Measurements from ENCODE around the gene ANKS6.

Gene ANKS6

DNA sequence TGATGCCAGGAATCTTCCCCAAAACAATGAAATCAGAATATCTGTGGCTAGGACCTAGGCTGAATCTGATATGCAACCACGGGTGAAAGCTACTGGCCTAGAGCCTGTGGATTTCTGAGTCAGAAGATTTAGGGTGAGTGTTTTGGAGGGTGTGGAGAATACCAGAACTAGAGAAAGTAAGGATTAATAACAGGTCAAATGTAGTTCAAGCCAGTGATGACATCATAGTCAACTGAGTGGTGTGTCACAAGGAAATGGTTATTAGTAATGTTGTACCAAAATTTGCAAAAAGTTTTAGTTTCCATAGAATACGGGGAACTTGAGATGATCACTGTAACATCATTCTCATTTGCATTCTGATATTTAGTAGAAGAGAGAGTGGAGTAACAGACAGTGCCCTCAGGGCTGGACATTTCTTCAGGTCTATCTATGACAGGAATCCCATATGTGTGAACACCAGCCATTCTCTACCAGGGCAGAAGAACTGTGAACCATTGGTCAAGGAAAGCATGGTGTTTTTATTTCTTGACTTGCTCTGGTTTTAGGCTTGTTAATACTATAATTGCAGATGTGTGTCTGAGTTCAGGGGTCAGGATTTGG, 14.8 kb upstream of the ANKS6 start:
- DNase-seq = no peak

DNA sequence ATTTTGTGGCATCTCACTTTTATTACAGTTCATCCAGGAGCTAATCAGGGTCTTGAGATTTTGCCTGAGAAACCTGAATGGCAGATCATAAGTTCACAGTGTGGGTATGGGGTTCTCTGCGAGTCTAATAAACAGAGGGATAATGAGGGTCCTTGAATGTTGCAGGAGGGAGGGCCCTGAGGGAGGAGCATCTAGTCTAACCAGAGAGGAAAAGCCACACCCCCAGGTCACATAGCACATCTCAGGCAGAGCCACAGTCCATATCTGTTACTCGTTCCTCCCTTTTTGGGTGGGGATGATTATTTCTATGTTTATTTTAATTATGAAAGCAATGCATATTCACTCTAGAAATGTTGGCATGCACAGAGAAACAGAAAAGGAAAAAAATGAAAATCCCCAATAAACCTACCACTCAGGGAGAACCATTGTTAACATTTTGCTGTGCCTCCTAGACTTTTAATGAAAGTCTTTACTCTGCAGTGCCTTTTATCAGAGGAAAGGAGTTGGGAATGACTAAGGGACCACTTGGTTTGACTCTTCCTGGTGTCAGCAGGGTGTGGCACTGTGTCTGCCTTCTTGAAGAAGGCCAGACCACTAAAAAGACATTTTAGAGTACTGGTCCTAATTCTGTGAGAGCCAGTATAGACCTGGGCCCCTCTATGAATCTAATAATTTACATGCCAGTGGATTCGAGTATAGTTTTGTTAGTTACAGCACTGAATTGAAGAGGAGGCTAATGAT, 13.9 kb upstream of the ANKS6 start:
- DNase-seq = no peak

DNA sequence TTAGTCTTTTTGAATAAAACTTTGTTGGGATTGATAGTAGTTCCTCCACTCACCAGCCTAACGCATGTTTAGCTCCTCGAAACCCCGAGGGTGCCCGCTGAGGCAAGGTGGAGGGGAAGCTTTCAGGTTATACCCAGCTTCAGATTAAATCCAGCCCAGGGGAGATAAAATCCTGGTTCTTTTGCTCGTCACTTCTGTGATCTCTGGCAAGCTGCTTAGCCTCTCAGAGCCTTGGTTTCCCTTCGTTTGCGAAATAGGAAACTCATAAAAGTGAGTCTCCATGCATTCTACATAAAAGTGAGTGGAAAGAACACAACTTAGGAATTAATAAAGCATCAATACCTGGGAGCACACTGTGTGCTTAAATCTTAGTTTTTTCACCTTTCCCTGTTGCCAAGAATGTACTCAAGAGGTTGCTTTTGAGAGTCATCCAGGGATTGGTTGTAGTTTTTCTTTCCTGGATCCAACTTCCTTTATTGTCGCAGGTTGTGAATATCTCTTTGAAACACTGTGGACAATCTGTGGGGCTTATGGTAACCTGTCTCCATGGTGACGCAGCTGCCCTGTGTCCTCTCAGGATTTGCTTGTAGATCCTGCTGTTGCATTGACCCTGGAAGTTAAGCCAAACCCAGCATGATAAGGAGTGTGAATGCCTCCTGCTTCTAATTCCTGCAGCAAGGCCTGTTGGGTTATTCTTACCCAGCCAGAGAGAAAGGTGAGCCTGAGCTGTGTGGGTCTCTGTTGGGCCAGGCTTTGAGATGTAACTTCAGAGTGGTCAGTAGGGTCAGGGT, 13.2 kb upstream of the ANKS6 start:
- DNase-seq = no peak

DNA sequence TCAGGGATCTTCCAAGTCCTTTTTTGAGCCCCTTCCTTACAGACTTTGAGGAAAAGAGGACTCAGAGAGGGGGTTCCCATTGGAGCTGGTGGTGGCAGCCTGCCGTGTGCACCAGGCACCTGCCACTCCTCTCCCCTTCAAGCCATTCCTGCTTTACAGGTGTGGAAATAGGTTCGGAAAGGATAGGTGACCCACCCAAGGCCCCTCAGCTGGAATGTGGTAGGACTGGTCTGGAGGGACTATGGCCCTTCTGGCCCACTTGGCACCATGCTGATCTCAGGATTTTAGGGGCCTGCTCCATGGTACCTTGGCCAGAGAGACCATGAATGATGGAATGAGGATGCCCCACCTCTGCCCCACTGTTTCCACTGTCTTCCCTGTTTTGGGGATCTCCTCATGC, 12.5 kb upstream of the ANKS6 start:
- DNase-seq = no peak

DNA sequence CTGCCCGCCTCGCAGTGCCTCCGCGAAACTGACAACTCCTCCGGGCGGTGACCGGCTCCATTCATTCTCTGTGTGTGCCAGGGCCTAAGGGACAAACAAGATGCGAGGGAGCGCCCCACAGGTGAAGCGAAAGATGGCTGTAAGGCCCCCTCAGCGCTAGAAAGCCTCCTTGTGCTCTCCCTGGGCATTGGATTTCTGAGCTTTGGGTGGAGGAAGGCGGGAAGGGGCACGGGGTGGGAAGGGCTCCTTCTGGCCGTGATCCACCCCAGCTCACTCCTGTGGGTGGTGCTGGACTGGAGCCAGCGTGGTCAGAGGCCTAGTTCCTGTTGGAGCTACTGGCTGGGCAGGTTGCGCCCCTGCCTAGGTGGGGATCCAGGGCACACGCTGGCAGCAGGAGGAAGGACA, 12.1 kb upstream of the ANKS6 start:
- no peak for DNase-seq

DNA sequence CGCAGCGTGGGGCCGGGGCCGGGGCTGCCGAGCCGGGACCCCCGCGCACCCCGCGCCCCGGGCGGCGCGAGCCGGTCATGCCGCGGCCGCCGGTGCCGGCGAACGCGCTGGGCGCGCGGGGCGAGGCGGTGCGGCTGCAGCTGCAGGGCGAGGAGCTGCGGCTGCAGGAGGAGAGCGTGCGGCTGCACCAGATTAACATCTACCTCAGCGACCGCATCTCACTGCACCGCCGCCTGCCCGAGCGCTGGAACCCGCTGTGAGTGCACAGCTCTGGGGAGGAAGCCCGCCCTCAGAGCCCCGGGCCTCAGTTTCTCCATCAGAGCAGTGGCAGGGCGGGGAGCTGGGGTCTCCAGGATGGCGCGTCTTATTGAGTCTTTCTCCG, 11.4 kb upstream of the ANKS6 start:
- peak; percentile 51 for DNase-seq

DNA sequence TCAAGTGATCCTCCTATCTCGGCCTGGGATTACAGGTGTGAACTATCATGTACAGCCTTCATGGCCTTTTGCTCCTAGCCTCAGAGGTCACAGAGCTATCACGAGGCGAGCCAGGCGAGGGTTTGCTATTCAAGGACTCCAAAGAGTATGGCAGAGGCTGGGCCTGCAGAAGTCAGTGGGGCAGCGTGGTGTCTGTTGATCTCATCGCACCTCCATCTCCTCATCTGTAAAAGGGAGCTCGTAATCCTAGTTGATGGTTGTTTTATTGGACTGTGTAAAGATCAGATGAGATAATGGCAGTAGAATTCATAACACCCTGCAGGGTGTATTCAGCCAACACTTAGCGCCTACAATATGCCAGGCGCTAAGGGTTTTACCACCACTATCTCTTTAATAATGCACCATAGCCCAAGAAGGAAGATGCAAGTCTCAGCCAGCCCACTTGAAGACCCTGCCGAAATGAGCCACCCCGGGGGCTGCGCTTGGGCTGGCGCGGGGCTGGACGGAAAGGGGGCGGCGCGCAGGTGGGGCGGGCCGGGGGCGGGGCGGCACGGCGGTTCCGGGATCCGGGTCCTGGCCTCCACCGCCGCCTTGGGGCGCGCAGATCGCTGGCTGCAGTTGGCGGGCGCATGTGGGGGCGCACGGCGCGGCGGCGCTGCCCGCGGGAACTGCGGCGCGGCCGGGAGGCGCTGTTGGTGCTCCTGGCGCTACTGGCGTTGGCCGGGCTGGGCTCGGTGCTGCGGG, 10.9 kb upstream of the ANKS6 start, which contains the start of gene GALNT12:
GALNT12 (plus strand) TSS at position 601 of the 744 bp plus-strand sequence; CDS start at position 630, 29 bp downstream.
- DNase-seq = no peak

DNA sequence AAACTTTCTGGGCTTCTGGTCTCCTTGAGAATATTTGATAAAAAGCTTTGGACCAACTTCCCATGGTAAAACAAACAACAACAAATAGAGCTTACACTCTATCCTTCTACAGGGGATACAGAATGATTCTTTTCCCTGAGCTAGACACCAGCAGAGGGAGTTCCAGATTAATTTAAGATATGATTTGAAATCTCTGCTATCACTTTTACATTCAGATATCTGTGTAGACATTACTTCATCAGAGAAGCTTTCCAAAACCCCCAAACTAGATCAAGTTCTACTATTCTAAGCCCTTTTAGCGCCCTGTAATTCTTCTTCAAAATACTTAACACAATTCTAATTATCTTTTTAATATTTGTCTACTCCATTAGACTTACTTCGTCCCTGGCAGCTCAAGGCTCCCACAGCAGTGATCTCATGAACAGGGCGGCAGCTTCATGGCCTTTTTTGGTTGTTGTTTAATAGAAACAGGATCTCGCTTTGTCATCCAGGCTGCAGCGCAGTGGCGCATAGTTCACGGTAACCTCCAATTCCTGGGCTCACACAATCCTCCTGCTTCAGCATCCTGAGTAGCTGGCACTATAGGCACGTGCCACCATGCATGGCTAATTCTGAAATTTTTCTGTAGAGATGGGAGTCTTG, 10.2 kb upstream of the ANKS6 start:
- no peak for DNase-seq

DNA sequence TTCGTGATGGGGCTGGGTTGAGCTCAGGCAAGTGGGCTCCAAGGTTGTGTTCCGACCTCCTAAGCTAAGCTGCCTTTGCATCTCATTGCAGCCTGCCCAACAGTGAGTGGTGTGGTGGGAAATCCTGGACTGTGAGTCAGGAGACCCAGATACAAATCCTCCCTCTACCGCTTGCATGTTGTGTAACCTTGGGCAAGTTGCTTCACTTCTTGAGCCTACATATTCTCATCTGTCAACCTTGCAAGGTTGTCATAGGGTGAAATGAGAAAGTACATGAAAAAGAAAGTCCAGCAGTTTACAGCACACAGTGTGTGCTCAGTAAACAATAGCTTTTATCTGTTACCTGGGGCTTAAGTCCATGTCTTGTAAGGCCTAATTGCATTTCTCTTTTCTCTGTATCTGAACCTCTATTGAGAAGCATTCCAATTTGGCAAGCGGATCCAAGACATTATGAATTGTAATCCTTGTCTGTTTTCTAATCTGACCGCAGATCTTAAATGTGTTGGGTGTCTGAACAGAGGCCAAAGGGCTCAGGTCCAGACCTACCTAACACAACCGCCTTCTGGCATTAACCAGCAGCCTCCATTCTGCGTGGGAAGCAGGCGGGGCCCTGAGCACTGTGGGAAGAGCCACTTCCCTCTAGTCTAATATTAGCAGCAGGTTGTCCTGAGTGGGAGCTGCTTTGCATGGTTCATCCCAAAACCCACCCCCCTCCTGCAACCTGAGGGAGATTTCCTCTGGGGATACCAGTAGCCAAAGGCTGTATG, 9.3 kb upstream of the ANKS6 start:
- no peak for DNase-seq

DNA sequence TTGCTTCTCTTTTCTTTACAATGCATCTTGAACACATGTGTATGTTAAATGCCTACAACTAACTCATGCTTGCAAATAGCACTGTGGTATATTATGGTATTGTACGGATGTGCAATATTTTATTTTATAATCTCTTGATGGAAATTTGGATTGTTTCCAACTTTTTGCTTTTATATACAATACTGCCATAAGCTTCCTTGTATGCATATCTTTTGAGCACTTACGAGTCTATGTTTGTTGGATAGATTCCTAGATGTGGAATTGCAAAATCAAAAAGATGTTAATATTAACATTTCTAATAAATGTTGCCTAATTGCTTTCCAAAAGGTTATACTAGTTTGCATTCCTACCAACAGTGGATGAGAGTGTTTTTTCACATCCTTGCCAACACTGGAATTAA, 7.7 kb upstream of the ANKS6 start:
- no peak for DNase-seq

DNA sequence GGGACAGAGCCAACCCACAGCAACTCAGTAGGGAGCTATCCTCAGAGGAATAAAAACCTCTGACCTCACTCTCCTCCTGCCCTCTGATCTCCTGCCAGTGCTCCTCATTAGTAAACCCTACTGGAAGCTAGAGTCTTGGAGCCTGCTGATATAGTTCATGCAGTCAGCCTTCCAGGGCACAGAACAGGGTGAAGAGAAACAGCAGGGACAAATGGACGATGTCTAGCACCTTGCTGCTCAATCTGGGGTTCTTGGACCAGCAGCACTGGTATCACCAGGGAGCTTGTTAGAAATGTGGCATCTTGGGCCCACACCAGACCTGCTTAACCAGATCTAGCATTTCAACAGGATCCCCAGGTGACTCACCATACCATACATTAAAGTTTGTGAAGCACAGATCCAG, 5.6 kb upstream of the ANKS6 start:
- DNase-seq = no peak

DNA sequence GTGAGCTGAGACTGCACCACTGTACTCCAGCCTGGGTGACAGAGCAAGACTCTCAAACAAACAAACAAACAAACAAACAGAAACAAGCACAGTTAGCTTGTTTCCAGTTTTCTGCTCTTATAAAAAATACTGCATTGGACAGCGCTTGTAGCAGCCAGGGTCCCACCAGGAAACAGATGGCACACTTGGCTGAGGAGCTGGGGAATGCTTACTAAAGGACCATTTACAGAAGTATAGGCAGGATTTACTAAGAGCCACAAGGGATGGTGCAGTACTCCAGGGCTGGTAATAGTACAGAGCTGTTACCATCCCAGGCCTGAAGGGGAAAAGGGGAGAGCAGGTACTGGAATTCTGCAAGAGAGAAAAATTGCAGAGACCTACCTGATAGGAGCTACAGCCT, 5.2 kb upstream of the ANKS6 start:
- no peak for DNase-seq

DNA sequence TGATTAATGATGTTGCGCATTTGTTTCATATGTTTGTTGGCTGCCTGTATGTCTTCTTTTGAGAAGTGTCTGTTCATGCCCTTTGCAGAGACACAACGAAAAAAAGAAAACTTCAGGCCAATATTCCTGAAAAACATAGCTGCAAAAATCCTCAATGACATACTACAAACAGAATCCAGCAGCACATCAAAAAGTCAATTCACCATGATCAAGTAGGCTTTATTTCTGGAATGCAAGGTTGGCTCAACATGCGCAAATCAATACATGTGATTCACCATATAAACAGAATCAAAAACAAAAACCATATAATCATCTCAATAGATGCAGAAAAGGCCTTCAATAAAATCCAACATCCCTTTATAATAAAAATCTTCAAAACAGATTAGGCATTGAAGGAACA, 1.9 kb upstream of the ANKS6 start:
- no peak for DNase-seq

DNA sequence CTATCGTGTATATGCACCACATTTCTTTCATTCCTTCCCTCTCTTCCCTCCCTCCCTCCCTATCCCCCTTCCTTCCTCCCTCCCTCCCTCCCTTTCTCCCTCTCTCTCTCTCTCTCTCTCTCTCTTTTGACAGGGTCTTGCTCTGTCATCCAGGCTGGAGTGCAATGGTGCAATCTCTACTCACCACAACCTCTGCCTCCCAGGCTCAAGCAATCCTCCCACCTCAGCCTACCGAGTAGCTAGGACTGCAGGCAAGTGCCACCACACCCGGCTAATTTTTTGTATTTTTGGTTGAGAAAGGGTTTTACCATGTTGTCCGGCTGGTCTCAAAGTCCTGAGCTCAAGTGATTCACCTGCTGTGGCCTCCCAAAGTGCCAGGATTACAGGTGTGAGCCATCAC, 1.1 kb upstream of the ANKS6 start:
- DNase-seq = no peak

DNA sequence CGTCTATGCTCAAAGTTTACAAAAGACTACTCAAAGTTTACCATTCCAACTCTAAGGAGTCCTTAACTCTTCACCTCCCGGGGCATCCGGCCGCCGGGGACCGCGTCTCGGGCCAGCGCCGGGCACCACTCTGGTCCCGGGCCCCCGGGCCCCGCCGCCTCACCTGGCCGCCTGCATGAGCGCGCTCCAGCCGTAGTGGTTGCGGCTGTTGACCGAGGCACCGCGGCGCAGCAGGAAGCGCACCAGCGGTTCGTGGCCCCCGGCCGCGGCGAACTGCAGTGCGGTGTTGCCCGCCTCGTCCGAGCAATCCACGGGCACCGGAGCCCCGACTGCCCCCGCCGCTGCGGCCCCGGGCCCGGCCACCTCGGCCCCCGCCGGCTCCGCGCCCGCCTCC, 388 bp downstream of the ANKS6 start:
- peak; percentile 49 for DNase-seq

DNA sequence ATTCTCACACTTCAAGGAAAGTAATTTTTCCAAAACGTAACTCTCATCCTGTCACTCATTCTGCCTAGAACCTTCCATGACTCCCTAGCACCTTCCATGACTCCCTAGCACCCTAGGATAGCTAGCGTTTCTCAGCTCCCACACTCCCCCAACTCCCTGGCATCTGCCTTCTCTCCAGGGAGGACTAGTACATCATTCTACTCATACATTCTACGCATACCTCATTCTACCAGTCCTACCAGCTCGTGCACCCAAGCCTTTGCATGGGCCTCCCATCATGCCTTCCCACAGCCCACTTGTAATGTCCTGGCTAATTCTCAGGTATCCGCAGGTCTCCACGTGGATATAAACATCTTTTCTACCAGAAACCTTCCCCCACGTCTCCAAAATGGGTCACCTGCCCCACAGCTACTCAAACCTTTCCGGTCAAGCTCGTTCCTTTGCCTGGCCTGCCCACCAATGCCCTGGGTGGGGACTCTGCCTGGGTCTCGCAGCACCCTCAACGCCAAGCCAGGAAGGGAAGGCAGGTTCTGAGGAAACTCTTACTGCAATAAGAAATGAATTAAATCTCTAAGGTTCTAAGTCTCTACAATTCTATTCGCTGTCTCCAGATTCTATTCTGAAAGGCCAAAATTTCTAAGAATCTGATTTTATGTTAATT, 930 bp downstream of the ANKS6 start:
- no peak for DNase-seq

DNA sequence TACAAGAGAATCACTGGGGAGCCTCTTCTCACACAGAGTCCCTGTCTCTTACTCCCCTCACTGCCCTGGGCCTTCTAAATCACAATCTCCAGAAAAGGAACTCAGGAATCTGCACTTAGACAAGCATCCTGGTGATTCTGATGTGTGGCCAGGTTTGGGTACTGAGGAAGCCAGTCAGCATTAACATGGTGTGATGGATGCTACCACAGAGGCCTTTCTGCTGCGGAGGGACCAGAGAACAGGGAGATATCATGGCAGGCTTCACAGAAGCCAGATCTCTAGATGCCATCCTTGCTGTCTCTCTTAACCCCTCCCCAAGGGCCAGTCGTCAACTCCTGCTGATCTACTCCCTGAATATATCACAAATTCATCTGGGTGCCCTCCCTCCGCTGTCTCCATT, 1.6 kb downstream of the ANKS6 start:
- DNase-seq = no peak

DNA sequence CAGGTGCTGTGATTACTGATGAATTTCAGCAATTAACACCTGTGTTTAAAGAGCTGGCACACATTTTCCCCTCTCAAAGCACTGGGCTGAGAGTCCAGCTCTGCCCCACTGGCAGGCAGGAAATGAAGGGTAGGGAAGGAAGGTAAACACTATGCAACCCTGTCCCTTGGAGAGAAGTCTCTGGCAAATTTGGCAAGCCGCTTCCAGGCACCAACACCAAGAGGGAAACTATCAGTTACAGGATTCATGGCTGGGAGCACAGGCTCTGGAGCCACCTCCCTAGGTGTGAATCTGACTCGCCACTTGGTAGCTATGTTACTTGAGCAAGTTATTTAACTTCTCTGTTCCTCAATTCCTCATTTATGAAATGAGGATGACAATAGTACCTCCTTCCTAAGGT, 3.3 kb downstream of the ANKS6 start:
- DNase-seq = no peak

DNA sequence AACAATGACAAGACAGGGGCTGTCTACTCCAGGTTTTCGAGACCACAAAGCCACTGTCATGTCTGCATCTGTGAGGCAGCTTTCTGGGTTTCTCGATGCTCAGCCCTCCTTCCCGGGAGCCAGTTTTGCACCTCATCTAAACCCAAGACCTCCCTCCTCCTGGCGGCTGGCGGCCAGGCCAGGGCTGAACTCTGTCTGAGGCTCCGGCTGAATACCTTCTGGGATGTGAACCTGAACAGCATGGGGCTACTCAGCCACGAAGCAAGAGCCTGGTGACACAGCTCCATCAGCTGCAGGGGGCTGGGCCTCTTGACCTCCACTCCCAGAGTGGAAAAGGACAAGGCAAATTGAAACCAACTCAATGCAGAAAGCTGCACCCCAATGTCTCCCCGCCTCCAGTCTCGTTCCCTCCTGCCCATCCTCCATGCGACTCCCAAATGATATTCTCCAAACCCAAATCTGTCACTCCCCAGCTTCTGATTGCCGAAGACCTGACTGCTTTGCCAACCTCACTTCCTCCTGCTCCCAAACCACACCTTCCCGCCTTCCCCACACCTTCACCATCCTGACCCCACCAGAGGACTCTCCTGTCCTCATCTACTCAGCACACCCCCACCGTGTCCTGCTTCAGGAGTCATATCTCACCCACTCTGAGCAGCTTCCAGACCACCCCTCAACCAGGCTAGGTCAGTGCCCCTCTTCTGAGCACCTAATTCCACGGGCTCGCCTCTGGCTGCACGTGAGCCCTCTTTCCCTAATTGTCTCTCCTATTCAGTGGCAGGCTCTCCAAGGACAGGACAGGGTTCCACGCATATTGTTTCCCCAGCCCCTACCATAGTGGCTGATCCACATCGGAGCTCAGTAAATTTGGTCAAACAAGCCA, 4.5 kb downstream of the ANKS6 start:
- no peak for DNase-seq

DNA sequence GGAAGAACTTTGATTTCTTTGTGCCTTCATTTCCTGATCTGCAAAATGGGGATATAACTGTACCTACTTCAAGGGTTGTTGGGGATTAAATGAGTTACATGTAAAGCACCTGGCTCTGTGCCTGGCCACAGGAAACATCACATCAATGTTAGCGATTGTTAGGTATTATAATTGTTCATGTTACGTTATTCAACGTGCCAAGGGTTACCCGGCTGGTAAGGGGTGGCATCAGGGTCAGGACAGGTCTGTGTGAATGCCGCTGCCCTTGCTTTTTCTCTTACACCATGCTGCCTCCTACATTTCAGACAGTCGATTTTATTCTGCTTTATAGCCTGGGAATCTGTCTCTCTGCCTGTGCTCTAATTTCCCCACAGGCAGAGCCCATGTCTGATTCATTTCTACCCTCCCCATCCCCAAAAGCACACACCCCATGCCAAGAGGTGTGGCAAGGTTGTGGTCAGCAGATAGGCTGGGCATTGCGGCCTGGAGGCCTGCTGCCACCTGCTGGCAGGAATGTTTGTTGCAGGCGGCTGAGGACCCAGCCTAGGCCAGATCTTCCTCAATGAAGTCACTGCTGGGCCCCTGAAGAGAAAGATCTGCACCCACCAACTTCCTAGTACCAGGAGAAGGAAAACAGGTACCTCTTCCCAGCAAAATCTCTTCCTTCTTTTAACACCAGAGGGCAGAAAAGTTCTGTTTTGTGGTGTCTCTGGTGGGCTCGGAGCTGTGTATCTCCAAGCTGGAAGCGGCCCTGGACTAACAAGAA, 5.3 kb downstream of the ANKS6 start:
- peak; percentile 76 for DNase-seq

All from activated CD4-positive, CD25-positive, alpha-beta regulatory T cell treated with anti-CD3 and anti-CD28 coated beads, Interleukin-2, amount 50 U/mL, for 72 hours (primary cell).